OCI-LY1 (cell line): Measurements from ENCODE around the gene HSF2BP.

Experiments
- H2AFZ ChIP-seq: fragments of 200-600 bp; sonication (generic), shearing (Covaris generic); 2 replicates; pipeline ENCODE4 v1.6.0; 2014; ENCODE audit warnings: antibody characterized with exemption, mild to moderate bottlenecking, low read length
- H3F3A ChIP-seq: fragments of 200-600 bp; sonication (generic), shearing (Covaris generic); 2 replicates; pipeline ENCODE4 v1.6.0; 2014; ENCODE audit warnings: mild to moderate bottlenecking, antibody characterized with exemption, low read length, moderate library complexity; ENCODE audit not compliant: insufficient read depth
- H3K27ac ChIP-seq: fragments of 200-600 bp; sonication (generic); 2 replicates; pipeline ENCODE4 v1.5.1; 2014; ENCODE audit warnings: low read length, mixed run types, mild to moderate bottlenecking, low read depth; ENCODE audit not compliant: poor library complexity, severe bottlenecking
- H3K27me3 ChIP-seq: fragments of 200-600 bp; sonication (generic); 2 replicates; pipeline ENCODE4 v1.6.0; 2014; ENCODE audit warnings: antibody characterized with exemption, mild to moderate bottlenecking, low read length, moderate library complexity; ENCODE audit not compliant: insufficient read depth
- H3K36me3 ChIP-seq: fragments of 200-600 bp; sonication (generic); 2 replicates; pipeline ENCODE4 v1.6.1; 2014; ENCODE audit warnings: mild to moderate bottlenecking, antibody characterized with exemption, low read length, moderate library complexity, mixed read lengths; ENCODE audit not compliant: insufficient read depth
- H3K4me1 ChIP-seq: fragments of 200-600 bp; sonication (generic); 2 replicates; pipeline ENCODE4 v1.5.1; 2014; ENCODE audit warnings: mild to moderate bottlenecking, low read length, moderate library complexity; ENCODE audit not compliant: insufficient read depth, severe bottlenecking
- H3K4me2 ChIP-seq: fragments of 200-600 bp; sonication (generic), shearing (Covaris generic); 2 replicates; pipeline ENCODE4 v1.6.1; 2014; ENCODE audit warnings: low read length
- H3K4me3 ChIP-seq: fragments of 200-600 bp; sonication (generic); 2 replicates; pipeline ENCODE4 v1.5.1; 2014; ENCODE audit warnings: low read length, low read depth, mild to moderate bottlenecking, mixed read lengths; ENCODE audit not compliant: poor library complexity, severe bottlenecking
- H3K79me2 ChIP-seq: fragments of 200-600 bp; shearing (Covaris generic); 2 replicates; pipeline ENCODE4 v1.6.1; 2016; ENCODE audit warnings: mixed run types, low read length, mixed read lengths; ENCODE audit not compliant: insufficient read depth
- H3K9ac ChIP-seq: fragments of 200-600 bp; sonication (generic), shearing (Covaris generic); 2 replicates; pipeline ENCODE4 v1.6.1; 2014; ENCODE audit warnings: mild to moderate bottlenecking, low read length, mixed read lengths
- H3K9me2 ChIP-seq: fragments of 200-600 bp; sonication (generic), shearing (Covaris generic); 2 replicates; pipeline ENCODE4 v1.6.1; 2014; ENCODE audit warnings: low read depth, mild to moderate bottlenecking, low read length, mixed read lengths
- H3K9me3 ChIP-seq: fragments of 200-600 bp; shearing (Covaris generic); 2 replicates; pipeline ENCODE4 v1.6.1; 2014; ENCODE audit warnings: low read length, mixed read lengths
- H4K20me1 ChIP-seq: fragments of 200-600 bp; sonication (generic), shearing (Covaris generic); 2 replicates; pipeline ENCODE4 v1.6.0; 2016; ENCODE audit warnings: mild to moderate bottlenecking, low read length; ENCODE audit not compliant: insufficient read depth
- EZH2 ChIP-seq: fragments of 200-600 bp; sonication (generic), shearing (Covaris generic); IDR thresholded peaks from 2 replicates; pipeline ENCODE4 v1.8.0; 2017; ENCODE audit warnings: borderline replicate concordance, mixed run types, mild to moderate bottlenecking, antibody characterized with exemption, low read length, moderate library complexity, mixed read lengths
- TF ChIP-seq, protein P1 (sequence below): fragments of 200-600 bp; sonication (generic), shearing (Covaris generic); IDR thresholded peaks from 2 replicates; pipeline ENCODE4 v1.5.1; 2017; ENCODE audit warnings: mild to moderate bottlenecking, antibody characterized with exemption, low read length, moderate library complexity, mixed read lengths

Gene HSF2BP

DNA sequence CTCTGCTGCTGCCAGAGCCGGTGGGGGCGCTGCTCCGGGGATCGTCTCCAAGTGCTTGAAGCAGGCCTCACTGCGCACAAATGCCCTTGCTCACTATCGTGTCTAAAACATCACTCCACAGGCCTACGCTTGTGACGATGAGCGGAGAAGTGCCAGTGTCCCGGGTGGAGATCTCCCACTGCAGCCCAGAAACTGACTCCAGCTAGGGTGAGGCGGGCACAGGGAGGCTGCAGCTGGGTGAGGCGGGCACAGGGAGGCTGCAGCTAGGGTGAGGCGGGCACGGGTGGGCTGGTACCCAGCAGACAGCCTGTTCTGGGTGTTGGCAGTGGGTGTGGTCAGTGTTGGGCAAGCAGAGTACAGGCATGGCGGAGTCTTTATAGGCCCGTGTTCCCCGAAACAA lies 36.9 kb upstream of the HSF2BP start:
- Histone ChIP-seq H4K20me1 (no peaks in the 10 kb centered on the region), H3K36me3 (peaks cover 66% of the 10 kb centered on the region), H3F3A (no peaks in the 10 kb centered on the region), H3K9me3 (no peaks in the 10 kb centered on the region), H3K4me3 (no peak overlapping the region), H3K27me3 (peaks cover 5% of the 10 kb centered on the region; the same call in 1 of the 2 replicates), H3K9me2 (no peaks in the 10 kb centered on the region), H3K4me1 (no peaks in the 10 kb centered on the region), H3K4me2 (no peak overlapping the region), H3K27ac (no peak overlapping the region), H3K79me2 (no peaks in the 10 kb centered on the region), H2AFZ (no peak overlapping the region), H3K9ac (no peak overlapping the region)
- TF ChIP-seq, protein P1, sequence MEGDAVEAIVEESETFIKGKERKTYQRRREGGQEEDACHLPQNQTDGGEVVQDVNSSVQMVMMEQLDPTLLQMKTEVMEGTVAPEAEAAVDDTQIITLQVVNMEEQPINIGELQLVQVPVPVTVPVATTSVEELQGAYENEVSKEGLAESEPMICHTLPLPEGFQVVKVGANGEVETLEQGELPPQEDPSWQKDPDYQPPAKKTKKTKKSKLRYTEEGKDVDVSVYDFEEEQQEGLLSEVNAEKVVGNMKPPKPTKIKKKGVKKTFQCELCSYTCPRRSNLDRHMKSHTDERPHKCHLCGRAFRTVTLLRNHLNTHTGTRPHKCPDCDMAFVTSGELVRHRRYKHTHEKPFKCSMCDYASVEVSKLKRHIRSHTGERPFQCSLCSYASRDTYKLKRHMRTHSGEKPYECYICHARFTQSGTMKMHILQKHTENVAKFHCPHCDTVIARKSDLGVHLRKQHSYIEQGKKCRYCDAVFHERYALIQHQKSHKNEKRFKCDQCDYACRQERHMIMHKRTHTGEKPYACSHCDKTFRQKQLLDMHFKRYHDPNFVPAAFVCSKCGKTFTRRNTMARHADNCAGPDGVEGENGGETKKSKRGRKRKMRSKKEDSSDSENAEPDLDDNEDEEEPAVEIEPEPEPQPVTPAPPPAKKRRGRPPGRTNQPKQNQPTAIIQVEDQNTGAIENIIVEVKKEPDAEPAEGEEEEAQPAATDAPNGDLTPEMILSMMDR: no peak
- no peak for TF ChIP-seq EZH2

DNA sequence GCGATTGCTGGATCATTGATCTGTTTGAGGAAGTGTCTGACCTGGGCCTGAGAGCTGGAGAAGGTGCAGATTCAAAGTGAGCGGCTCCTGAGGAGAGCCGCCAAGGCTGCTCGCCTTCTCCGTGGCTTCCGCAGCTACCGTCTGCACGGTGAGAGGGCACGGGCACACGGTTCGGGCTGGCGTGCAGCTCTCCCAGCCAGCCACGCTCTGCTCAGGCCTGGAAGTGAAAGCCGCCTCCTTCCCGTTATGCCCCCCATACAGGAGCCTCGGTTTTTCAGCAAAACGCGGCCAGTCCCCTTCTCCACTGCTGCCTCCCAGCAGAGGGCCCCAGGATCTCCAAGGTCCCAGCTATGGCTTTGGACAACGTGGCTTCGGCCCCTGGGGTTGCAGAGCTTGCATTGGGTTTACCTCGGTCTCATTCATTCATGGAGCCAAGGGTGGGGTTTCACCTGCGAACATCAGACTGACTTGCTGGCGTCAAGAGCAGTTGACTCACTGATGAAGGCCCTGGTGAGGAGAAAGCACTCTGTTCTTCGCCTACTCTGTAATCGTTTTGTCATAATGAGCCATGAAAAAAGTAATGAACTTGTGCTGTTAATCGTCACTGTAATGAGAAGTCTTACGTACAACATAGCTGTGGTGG lies 35.3 kb upstream of the HSF2BP start:
- Histone ChIP-seq H3K4me1 (no peaks in the 10 kb centered on the region), H3K27ac (no peak overlapping the region), H3K9me3 (no peaks in the 10 kb centered on the region), H3K4me3 (no peak overlapping the region), H2AFZ (no peak overlapping the region), H4K20me1 (no peaks in the 10 kb centered on the region), H3K9ac (no peak overlapping the region), H3K27me3 (0 out of 2 replicates have a peak, but pooled peaks cover 2% of the 10 kb centered on the region), H3K36me3 (peaks cover 76% of the 10 kb centered on the region), H3K4me2 (no peak overlapping the region), H3K9me2 (no peaks in the 10 kb centered on the region), H3K79me2 (no peaks in the 10 kb centered on the region), H3F3A (no peaks in the 10 kb centered on the region)
- TF ChIP-seq EZH2: no peak
- TF ChIP-seq, protein P1: no peak

DNA sequence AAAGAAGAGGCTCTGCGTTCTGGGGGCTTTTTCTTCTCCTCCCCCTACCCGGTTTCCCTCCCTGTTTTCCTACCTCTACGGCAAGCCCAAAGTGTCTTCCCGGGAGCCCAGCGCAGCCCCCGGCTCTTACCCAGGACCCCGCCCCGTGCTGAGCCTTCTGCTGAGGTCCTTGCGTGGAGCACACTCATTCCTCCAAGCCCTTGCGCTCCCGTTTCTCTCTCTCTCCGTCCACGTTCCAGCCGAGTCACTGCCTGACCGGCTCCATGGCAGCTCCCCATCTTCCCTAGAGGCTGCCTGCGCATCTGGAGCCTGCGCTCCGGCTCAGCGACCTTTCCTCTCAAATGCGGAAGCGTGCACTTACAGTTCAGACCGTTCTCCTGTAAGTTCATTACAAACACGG lies 34.7 kb upstream of the HSF2BP start:
- Histone ChIP-seq H2AFZ (no peak overlapping the region), H3K79me2 (no peaks in the 10 kb centered on the region), H3K27ac (no peak overlapping the region), H3K4me2 (no peak overlapping the region), H3K4me1 (no peaks in the 10 kb centered on the region), H3K36me3 (peaks cover 82% of the 10 kb centered on the region), H3K9me2 (no peaks in the 10 kb centered on the region), H4K20me1 (no peaks in the 10 kb centered on the region), H3F3A (no peaks in the 10 kb centered on the region), H3K4me3 (no peak overlapping the region), H3K9ac (no peak overlapping the region), H3K27me3 (no peaks in the 10 kb centered on the region), H3K9me3 (no peaks in the 10 kb centered on the region)
- TF ChIP-seq EZH2: no peak
- TF ChIP-seq, protein P1: no peak
